RWPE1 (cell line): ENCODE data around the gene FBXW9.
A peak's percentile ranks its signal among the peaks of the same experiment; 100 is the strongest.

Experiments
- CTCF ChIA-PET: fragments of 350-600 bp; sonication (Branson Sonifier 250); formaldehyde crosslinking; extraction: SDS; loops from one replicate; lab custom pipeline; 2021; lab: Yijun Ruan, JAX
- POLR2A ChIA-PET: fragments of 400-600 bp; formaldehyde crosslinking; extraction: SDS; loops from one replicate; lab custom pipeline; 2020; ENCODE audit warnings: antibody characterized with exemption; ENCODE audit not compliant: low non-redundant PET; lab: Yijun Ruan, JAX
- DNase-seq: peaks from one replicate; pipeline ENCODE4 v3.0.0; 2012; ENCODE audit warnings: low spot score
- H3K27ac ChIP-seq: fragments of 450-650 bp; 2 replicates; pipeline ENCODE4 v1.5.1; 2017
- CTCF ChIP-seq: fragments of 450-650 bp; conservative IDR thresholded peaks from 2 replicates; pipeline ENCODE4 v1.5.1; 2017; ENCODE audit warnings: low read depth, mild to moderate bottlenecking

The FBXW9 gene

GRCh38 chr19:12665671-12666264 lies 30.7 kb downstream of the FBXW9 start:
- TF ChIP-seq CTCF, result no peak
- ChIA-PET POLR2A (interaction anchor here (0.6 kb wide), 1 partner anchor 17 kb away, joined by 4 read pairs; no protein-coding TSS in a partner anchor), CTCF (interaction anchor here (0.7 kb wide), 1 partner anchor 26 kb away, joined by 3 read pairs; no protein-coding TSS in a partner anchor)
- DNase-seq, result no peak
- H3K27ac ChIP-seq, result peak overlapping the region; percentile 87

- ChIA-PET CTCF (no interaction called here), POLR2A (no interaction called here)
- no peak for DNase-seq
- peak overlapping the region; percentile 87; the same call in 1 of the 2 replicates for H3K27ac ChIP-seq
- no peak for TF ChIP-seq CTCF
These were observed 31.2 kb downstream of the FBXW9 start for GRCh38 chr19:12665281-12665573.

- CTCF ChIA-PET, result interaction anchor here (0.7 kb wide), 1 partner anchor 128 kb away, joined by 3 read pairs; no protein-coding TSS in a partner anchor
- no peak for TF ChIP-seq CTCF
- POLR2A ChIA-PET, result no interaction called here
- no peak for DNase-seq
- peak overlapping the region; percentile 87 for H3K27ac ChIP-seq
These were observed 31.8 kb downstream of the FBXW9 start for GRCh38 chr19:12664406-12665280.

- no peak overlapping the region for H3K27ac ChIP-seq
- CTCF ChIA-PET, result interaction anchor here (0.6 to 1.4 kb wide), 3 partner anchors 11 to 506 kb away, joined by 3 read pairs; no protein-coding TSS in a partner anchor
- POLR2A ChIA-PET, result no interaction called here
- no peak for TF ChIP-seq CTCF
- no peak for DNase-seq
These were observed 35.5 kb downstream of the FBXW9 start for GRCh38 chr19:12660980-12661379.

- DNase-seq, result no peak
- POLR2A ChIA-PET, result no interaction called here
- no peak for TF ChIP-seq CTCF
- H3K27ac ChIP-seq, result no peak overlapping the region
- CTCF ChIA-PET, result interaction anchor here (0.6 kb wide), 1 partner anchor 204 kb away, joined by 5 read pairs; no protein-coding TSS in a partner anchor
These were observed 38.5 kb downstream of the FBXW9 start for GRCh38 chr19:12657966-12658365.

GRCh38 chr19:12656899-12657571 lies 39.4 kb downstream of the FBXW9 start:
- CTCF ChIA-PET, result no interaction called here
- POLR2A ChIA-PET, result no interaction called here

More at GRCh38 chr19:12656899-12657571, 39.4 kb downstream of the FBXW9 start:
- no peak for TF ChIP-seq CTCF
- DNase-seq, result no peak
- no peak overlapping the region for H3K27ac ChIP-seq
